Measurements from ENCODE around the gene ALX4. TPM values are rescaled to one million over a fixed set of nuclear protein-coding genes. Genes with fewer than 3 reads are reported as not detected.

ALX4 gene
- total and polyA plus RNA-seq, 2 of the 8 experiments (the other 6 are each of a cell fraction or from before 2014, with no cell fraction given), result not detected

DNA sequence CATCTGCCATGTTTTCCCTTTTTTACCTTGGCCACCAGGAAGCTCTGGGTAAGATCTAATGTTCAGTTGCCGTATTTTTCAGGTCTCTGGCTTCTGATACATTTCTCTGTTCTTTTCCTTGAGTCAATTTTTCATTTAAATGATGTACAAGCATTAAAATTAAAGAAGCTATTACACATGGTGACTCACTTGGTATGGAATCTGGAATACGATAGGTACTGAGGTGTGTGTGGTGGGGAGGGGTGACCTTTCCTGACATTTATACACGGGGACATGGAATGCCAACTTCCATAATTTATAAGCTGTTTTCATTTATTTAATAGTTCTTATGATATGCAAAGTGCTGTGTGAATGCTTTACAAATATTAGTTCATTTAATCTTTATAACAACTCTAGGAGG is 47.8 kb upstream of the ALX4 start:
- Histone ChIP-seq H3K27me3 (replicated peaks in 1 of 4; ENCODE audit: control insufficient read depth in 3 of 4, extremely low read depth in 1 of 4, insufficient read depth in 3 of 4, low read length in 3 of 4) (no peaks in the 10 kb centered on the region; a peak in 1 of 7 replicates), H3K79me2 (ENCODE audit: control insufficient read depth in 1 of 2, insufficient read depth in 2 of 2, low read length in 2 of 2) (no peaks in the 10 kb centered on the region), H2BK15ac (ENCODE audit: low read length) (no peak overlapping the region), H3K27ac (ENCODE audit: low read depth, low read length) (no peak overlapping the region), H3K23me2 (ENCODE audit: low read depth, low read length) (no peaks in the 10 kb centered on the region), H2BK20ac (ENCODE audit: low read length) (no peak overlapping the region), H2BK12ac (ENCODE audit: low read depth, low read length) (no peak overlapping the region), H3K36me3 (ENCODE audit: control insufficient read depth in 2 of 4, insufficient read depth in 4 of 4, low read length in 3 of 4) (no peaks in the 10 kb centered on the region), H3K18ac (ENCODE audit: extremely low read depth, low read length) (no peak overlapping the region), H2BK120ac (replicated peaks; ENCODE audit: low read depth, low read length) (no peak overlapping the region), H3K79me1 (ENCODE audit: low read depth, low read length) (no peaks in the 10 kb centered on the region), H2AK5ac (ENCODE audit: low read depth, low read length) (no peak overlapping the region), H3K4me2 (ENCODE audit: insufficient read depth in 1 of 2, low read depth in 2 of 2, low read length in 2 of 2) (no peak overlapping the region), H3K9ac (replicated peaks in 1 of 4; ENCODE audit: extremely low read depth in 1 of 4, low read depth in 3 of 4, low read length in 3 of 4) (no peak overlapping the region), H3K9me3 (ENCODE audit: insufficient read depth in 2 of 2, low read depth in 1 of 2, low read length in 1 of 2) (no peaks in the 10 kb centered on the region), H2BK5ac (ENCODE audit: low read depth, low read length) (no peak overlapping the region), H3K23ac (ENCODE audit: insufficient read length) (no peak overlapping the region), H4K5ac (ENCODE audit: insufficient read length, low read depth, low read length) (no peak overlapping the region), H3K4me3 (ENCODE audit: extremely low read depth in 1 of 4, insufficient read depth in 2 of 4, low read depth in 3 of 4, low read length in 4 of 4) (no peak overlapping the region), H3K14ac (ENCODE audit: insufficient read length) (no peak overlapping the region), H4K20me1 (replicated peaks in 1 of 2; ENCODE audit: control insufficient read depth in 1 of 2, insufficient read depth in 2 of 2, low read length in 2 of 2) (no peaks in the 10 kb centered on the region), H2AFZ (ENCODE audit: low read length) (no peak overlapping the region), H4K91ac (replicated peaks; ENCODE audit: insufficient read length, low read length) (no peak overlapping the region), H3K4me1 (replicated peaks in 1 of 4; ENCODE audit: control insufficient read depth in 3 of 4, insufficient read depth in 4 of 4, low read length in 3 of 4) (no peaks in the 10 kb centered on the region), H3K4ac (replicated peaks; ENCODE audit: insufficient read length, low read depth, low read length) (no peak overlapping the region), H3K56ac (replicated peaks; ENCODE audit: insufficient read length, low read depth, low read length) (no peak overlapping the region), H4K8ac (ENCODE audit: extremely low read depth, insufficient read depth, low read length) (no peak overlapping the region)
- POLR2A ChIA-PET (ENCODE audit: partially characterized antibody), result no interaction called here
- TF ChIP-seq SP4 (IDR thresholded peaks at IDR 0.05; ENCODE audit: low read length), result no peak
- no peak for TF ChIP-seq SIX5 (IDR thresholded peaks at IDR 0.05; ENCODE audit: low read depth, low read length)
- no peak for TF ChIP-seq FOSL1 (IDR thresholded peaks at IDR 0.05; ENCODE audit: insufficient read depth, low read depth, low read length)
- no peak for TF ChIP-seq E2F6 (IDR thresholded peaks at IDR 0.05)
- no peak for TF ChIP-seq TAF1 (IDR thresholded peaks at IDR 0.05; ENCODE audit: low read depth, low read length)
- TF ChIP-seq CBX5 (IDR thresholded peaks at IDR 0.05; ENCODE audit: low read depth, low read length), result no peak
- TF ChIP-seq CTBP2 (IDR thresholded peaks at IDR 0.05; ENCODE audit: borderline replicate concordance, insufficient read depth, insufficient read length, low read length), result no peak
- TF ChIP-seq JUND (IDR thresholded peaks at IDR 0.05; ENCODE audit: low read length), result no peak
- no peak for TF ChIP-seq HDAC6 (IDR thresholded peaks at IDR 0.05; ENCODE audit: low read depth, low read length)
- TF ChIP-seq NRF1 (IDR thresholded peaks at IDR 0.05; ENCODE audit: low read depth, low read length), result no peak
- TF ChIP-seq ZNF274 (IDR thresholded peaks at IDR 0.05; ENCODE audit: borderline replicate concordance, extremely low read depth, low read length), result no peak
- TF ChIP-seq SIRT6 (IDR thresholded peaks at IDR 0.05; ENCODE audit: low read length), result no peak
- TF ChIP-seq TCF12 (IDR thresholded peaks at IDR 0.05; ENCODE audit: low read depth, low read length), result no peak
- no peak for TF ChIP-seq POU5F1 (IDR thresholded peaks at IDR 0.05; ENCODE audit: low read depth, low read length)
- no peak for TF ChIP-seq CBX8 (IDR thresholded peaks at IDR 0.05; ENCODE audit: borderline replicate concordance, low read depth, low read length)
- FAIRE-seq (no peak), DNase-seq (ENCODE audit: low read depth in 1 of 2, low spot score in 2 of 2) (no peak)
- CTCF ChIA-PET (ENCODE audit: partially characterized antibody), result interaction anchor here (0.7 to 1.8 kb wide), 8 partner anchors 8 to 305 kb away, joined by 3 to 5 read pairs (median 4); no protein-coding TSS in a partner anchor
- WGBS, 2 experiments (ENCODE audit: extremely low coverage in 1 of 2, insufficient coverage in 1 of 2, insufficient read length in 1 of 2, insufficient replicate concordance in 2 of 2, low coverage in 1 of 2, low lambda C conversion rate in 2 of 2, missing lambda C conversion rate in 1 of 2), result 90% methylated on average over 3 of the region's 3 CpGs; no CpG with 5 or more reads in 1 of the 2 experiments
